ENCODE results near the gene MRC2. TPM values are rescaled to one million over a fixed set of nuclear protein-coding genes. Genes with fewer than 3 reads are reported as not detected.

Gene MRC2
- polyA plus RNA-seq, 3 donors, result 0.04 TPM; not detected in 2

- H2AFZ ChIP-seq (ENCODE audit: insufficient read depth, low read depth, low read length, poor library complexity, severe bottlenecking), result no peak overlapping the region
- H3K9me3 ChIP-seq (replicated peaks in 1 of 2; ENCODE audit: control insufficient read depth in 1 of 2, insufficient read depth in 1 of 2, low read length in 2 of 2), result no peaks in the 10 kb centered on the region
- no peaks in the 10 kb centered on the region for H4K20me1 ChIP-seq (ENCODE audit: insufficient read depth, low read length)
- H3K4me3 ChIP-seq (replicated peaks in 1 of 3; ENCODE audit: low read depth in 2 of 3, low read length in 3 of 3), result no peak overlapping the region
- H3K4me1 ChIP-seq (ENCODE audit: control insufficient read depth in 1 of 2, insufficient read depth in 2 of 2, low read length in 2 of 2), result peaks cover 5 to 7% of the 10 kb centered on the region in 2 donors
- H3K4me1 Mint-ChIP-seq, result peaks cover 10% of the 10 kb centered on the region
- no peaks in the 10 kb centered on the region for H3K79me2 ChIP-seq (ENCODE audit: insufficient read depth, low read length)
- 0% methylated on average over 1 of the region's 3 CpGs for WGBS (ENCODE audit: insufficient coverage)
- H3K27ac Mint-ChIP-seq, result no peak overlapping the region
- peaks cover 11 to 17% (median 15%) of the 10 kb centered on the region in 3 donors for H3K27me3 Mint-ChIP-seq (ENCODE audit: low read depth in 3 of 3)
- no peak for DNase-seq
- H3K36me3 ChIP-seq (replicated peaks in 1 of 2; ENCODE audit: control insufficient read depth in 1 of 2, insufficient read depth in 2 of 2, low read length in 2 of 2), result no peaks in the 10 kb centered on the region
- no peak overlapping the region for H3K9ac ChIP-seq (ENCODE audit: insufficient read depth, low read length, poor library complexity, severe bottlenecking)
- H3K27me3 ChIP-seq (ENCODE audit: control insufficient read depth in 2 of 2, insufficient read depth in 2 of 2, low read length in 2 of 2), result no peaks in the 10 kb centered on the region
- H3K4me2 ChIP-seq (replicated peaks; ENCODE audit: extremely low read depth, low read length, poor library complexity, severe bottlenecking), result no peak overlapping the region
- TF ChIP-seq CTCF (IDR thresholded peaks at IDR 0.05), result peak; percentile 24
- no peak overlapping the region for H3K4me3 Mint-ChIP-seq
- no peak overlapping the region for H3K27ac ChIP-seq (ENCODE audit: low read depth in 1 of 2, low read length in 2 of 2)
- H3K9me3 Mint-ChIP-seq, result no peaks in the 10 kb centered on the region
- no peaks in the 10 kb centered on the region for H3K36me3 Mint-ChIP-seq
- intact Hi-C loops (cut with micrococcal nuclease), result no loop called here
Observed at GRCh38 chr17:62720126-62720850, 92.8 kb downstream of the MRC2 start.

- H3K9me3 Mint-ChIP-seq, result no peaks in the 10 kb centered on the region
- Histone ChIP-seq H3K9ac (ENCODE audit: insufficient read depth, low read length, poor library complexity, severe bottlenecking) (no peak overlapping the region), H3K4me2 (replicated peaks; ENCODE audit: extremely low read depth, low read length, poor library complexity, severe bottlenecking) (no peak overlapping the region), H2AFZ (ENCODE audit: insufficient read depth, low read depth, low read length, poor library complexity, severe bottlenecking) (no peak overlapping the region), H4K20me1 (ENCODE audit: insufficient read depth, low read length) (no peaks in the 10 kb centered on the region), H3K4me1 (ENCODE audit: control insufficient read depth in 1 of 2, insufficient read depth in 2 of 2, low read length in 2 of 2) (peaks cover 5 to 7% of the 10 kb centered on the region in 2 donors), H3K36me3 (replicated peaks in 1 of 2; ENCODE audit: control insufficient read depth in 1 of 2, insufficient read depth in 2 of 2, low read length in 2 of 2) (no peaks in the 10 kb centered on the region), H3K4me3 (replicated peaks in 1 of 3; ENCODE audit: low read depth in 2 of 3, low read length in 3 of 3) (no peak overlapping the region), H3K27ac (ENCODE audit: low read depth in 1 of 2, low read length in 2 of 2) (no peak overlapping the region), H3K27me3 (ENCODE audit: control insufficient read depth in 2 of 2, insufficient read depth in 2 of 2, low read length in 2 of 2) (no peaks in the 10 kb centered on the region), H3K79me2 (ENCODE audit: insufficient read depth, low read length) (no peaks in the 10 kb centered on the region), H3K9me3 (replicated peaks in 1 of 2; ENCODE audit: control insufficient read depth in 1 of 2, insufficient read depth in 1 of 2, low read length in 2 of 2) (no peaks in the 10 kb centered on the region)
- peaks cover 12 to 18% (median 18%) of the 10 kb centered on the region in 3 donors for H3K27me3 Mint-ChIP-seq (ENCODE audit: low read depth in 3 of 3)
- no peak overlapping the region for H3K27ac Mint-ChIP-seq
- no peak for DNase-seq
- TF ChIP-seq CTCF (IDR thresholded peaks at IDR 0.05), result no peak
- no peak overlapping the region for H3K4me3 Mint-ChIP-seq
- no CpG with 5 or more reads among the region's 1 CpG for WGBS (ENCODE audit: insufficient coverage)
- intact Hi-C loops (cut with micrococcal nuclease), result no loop called here
- H3K4me1 Mint-ChIP-seq, result peaks cover 10% of the 10 kb centered on the region
- H3K36me3 Mint-ChIP-seq, result no peaks in the 10 kb centered on the region
Observed at GRCh38 chr17:62722625-62723024, 95.2 kb downstream of the MRC2 start.
